C4-2B (cell line): ENCODE data around the gene TMEM175.

Source experiments
- CTCF ChIP-seq: fragments of 450-650 bp; conservative IDR thresholded peaks from 2 replicates; pipeline ENCODE4 v1.5.1; 2017; ENCODE audit warnings: mild to moderate bottlenecking
- ZFX ChIP-seq: fragments of 450-650 bp; IDR thresholded peaks from 2 replicates; pipeline ENCODE4 v1.6.1; 2017

- TF ChIP-seq CTCF (no peak), ZFX (no peak)
Observed at GRCh38 chr4:892780-893179, 39.5 kb upstream of the TMEM175 start.
